Measurements from ENCODE around the gene IRX2.

- TF ChIP-seq CTCF (conservative IDR thresholded peaks at IDR 0.05) (no peak), EZH2 (IDR thresholded peaks at IDR 0.05; ENCODE audit: low read depth) (no peak)
Observed at GRCh38 chr5:2773327-2773726, 21.9 kb upstream of the IRX2 start.
